CD4-positive, alpha-beta T cell treated with Interleukin-4 for 1 hour (primary cell): ENCODE results near the gene ACD.
A peak's percentile ranks its signal among the peaks of the same experiment; 100 is the strongest.
"Not testable (repeated sequence)": the region's sequence is repeated elsewhere in the genome, so short reads cannot be mapped to it uniquely, and the experiment has no call there.

ENCODE experiments used
- DNase-seq, 2 donors: peaks; one replicate each; pipeline ENCODE4 v3.0.0-alpha.2; 2020 to 2022

The ACD gene

DNA sequence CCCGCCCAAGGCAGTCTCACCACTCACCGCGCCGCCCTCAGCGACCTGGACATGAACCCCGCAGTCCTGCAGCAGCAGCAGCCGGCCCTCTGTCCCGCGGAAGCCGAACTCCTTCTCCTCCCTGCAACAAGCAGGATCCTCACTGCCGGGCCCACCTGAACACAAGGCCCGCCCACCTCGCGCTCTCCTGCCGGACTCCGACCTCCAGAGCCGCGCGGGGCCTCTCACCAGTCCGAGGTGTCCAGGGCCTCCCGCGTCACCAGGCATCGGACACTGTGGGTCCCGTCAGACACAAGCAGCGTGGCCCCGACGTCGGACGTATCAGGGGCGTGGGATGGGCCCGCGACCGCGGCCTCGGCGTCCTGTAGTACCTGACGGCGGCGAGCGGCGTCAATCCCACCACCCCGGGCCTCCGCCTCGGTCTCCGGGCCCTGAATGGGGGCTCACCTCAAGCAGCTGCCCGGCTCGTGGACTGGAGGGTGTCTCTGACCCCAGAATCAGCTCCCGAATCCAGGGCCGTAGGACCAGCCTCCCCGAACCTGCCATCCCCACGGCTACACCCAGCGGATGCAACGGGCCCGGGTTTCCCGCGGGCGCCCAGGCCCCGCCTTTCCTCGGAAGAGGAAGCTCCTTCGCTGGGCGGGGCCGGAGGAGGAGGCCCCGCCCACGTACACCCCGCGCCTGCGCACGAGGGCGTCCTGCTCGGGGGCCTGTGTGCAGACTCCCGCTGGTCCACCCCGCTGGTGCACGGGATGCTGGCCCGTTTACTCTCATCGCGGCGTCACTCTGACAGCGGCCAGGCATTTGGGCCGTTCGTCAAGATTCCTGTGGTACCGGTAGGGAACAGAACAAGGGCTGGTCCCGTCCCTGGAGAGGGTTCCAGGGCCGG lies at the start of gene ACD:
Gene ACD, minus strand, starts transcription at position 586 of the 889 bp plus-strand sequence. Its CDS starts 40 bp downstream, at position 546.
- DNase-seq: peak; percentile 94

- no peak for DNase-seq
Observed at GRCh38 chr16:67709050-67709449, 49.0 kb upstream of the ACD start.

GRCh38 chr16:67708368-67708771 lies 48.3 kb upstream of the ACD start:
- DNase-seq: no peak

GRCh38 chr16:67707790-67708189 lies 47.7 kb upstream of the ACD start:
- DNase-seq: no peak

DNA sequence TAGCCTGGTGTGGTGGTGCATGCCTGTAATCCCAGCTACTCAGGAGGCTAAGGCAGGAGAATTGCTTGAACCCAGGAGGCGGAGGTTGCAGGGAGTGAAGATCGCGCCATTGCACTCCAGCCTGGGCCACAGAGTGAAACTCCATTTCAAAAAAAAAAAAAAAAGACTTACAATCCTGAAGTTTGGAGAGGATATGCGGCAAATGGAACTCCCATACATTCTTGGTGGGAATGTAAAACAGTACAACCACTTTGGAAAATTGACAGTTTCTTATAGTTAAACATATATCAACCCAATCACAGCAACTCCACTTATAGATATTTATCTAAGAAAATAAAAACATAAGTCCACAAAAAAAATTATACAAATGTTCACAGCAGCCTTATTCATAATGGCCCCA lies 47.1 kb upstream of the ACD start:
- no peak for DNase-seq

DNA sequence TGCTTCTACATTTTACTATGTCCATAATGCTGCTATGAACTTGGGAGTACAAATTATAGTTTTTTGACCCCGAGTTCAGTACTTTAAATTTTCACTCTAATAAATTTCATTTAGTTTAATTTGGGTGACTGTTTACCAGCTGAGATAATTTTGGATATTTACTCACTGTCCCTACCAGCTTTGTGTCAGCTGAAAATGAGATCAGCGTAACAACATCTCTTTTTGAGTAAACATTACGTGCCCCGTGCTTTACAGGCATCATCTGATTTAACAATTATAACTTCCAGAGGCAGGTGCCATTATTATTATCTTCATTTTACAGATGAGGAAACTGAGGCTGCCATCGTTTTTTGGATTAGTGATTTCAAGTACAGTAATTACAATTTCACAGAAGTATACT lies 44.0 kb upstream of the ACD start:
- DNase-seq: no peak

- peak in 1 of 2 donors; percentile 8 for DNase-seq
Observed at GRCh38 chr16:67703626-67704025, 43.6 kb upstream of the ACD start.

DNA sequence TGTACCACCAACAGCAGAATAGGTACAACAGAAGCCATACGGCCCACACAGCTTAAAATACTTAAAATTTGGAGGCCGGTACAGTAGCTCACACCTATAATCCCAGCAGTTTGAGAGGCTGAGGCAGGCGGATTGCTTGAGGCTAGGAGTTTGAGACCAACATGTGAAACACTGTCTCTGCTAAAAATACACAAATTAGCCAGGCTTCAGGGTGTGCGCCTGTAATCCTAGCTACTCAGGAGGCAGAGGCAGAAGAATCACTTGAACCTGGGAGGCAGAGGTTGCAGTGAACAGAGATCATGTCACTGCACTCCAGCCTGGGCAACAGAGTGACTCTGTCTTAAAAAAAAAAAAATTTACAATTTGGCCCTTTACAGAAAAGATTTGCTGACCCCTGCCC lies 42.1 kb upstream of the ACD start:
- no peak for DNase-seq

DNA sequence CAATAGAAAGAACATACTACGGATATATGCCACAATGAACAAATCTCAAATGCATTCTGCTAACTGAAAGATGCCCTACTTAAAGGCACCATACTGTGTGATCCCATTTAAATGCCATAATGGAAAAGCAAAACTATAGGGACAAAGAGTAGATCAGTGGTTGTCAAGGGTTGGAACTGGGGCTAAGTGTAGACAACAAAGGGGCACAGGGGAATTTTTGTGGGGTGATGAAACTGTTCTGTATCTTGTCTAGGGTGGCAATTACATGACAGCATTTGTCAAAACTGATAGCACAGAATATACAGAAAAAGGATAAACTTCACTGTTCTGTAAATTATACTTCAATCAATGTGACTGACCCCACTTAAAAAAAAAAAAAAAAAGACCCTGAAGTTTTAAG lies 41.4 kb upstream of the ACD start:
- DNase-seq: no peak

GRCh38 chr16:67699265-67699664 lies 39.2 kb upstream of the ACD start:
- DNase-seq: no peak

- no peak for DNase-seq
Observed at GRCh38 chr16:67697422-67698185, 37.5 kb upstream of the ACD start.

GRCh38 chr16:67694611-67695010 lies 34.6 kb upstream of the ACD start:
- DNase-seq: no peak

GRCh38 chr16:67693517-67694285 lies 33.6 kb upstream of the ACD start:
- not testable (repeated sequence) for DNase-seq

DNA sequence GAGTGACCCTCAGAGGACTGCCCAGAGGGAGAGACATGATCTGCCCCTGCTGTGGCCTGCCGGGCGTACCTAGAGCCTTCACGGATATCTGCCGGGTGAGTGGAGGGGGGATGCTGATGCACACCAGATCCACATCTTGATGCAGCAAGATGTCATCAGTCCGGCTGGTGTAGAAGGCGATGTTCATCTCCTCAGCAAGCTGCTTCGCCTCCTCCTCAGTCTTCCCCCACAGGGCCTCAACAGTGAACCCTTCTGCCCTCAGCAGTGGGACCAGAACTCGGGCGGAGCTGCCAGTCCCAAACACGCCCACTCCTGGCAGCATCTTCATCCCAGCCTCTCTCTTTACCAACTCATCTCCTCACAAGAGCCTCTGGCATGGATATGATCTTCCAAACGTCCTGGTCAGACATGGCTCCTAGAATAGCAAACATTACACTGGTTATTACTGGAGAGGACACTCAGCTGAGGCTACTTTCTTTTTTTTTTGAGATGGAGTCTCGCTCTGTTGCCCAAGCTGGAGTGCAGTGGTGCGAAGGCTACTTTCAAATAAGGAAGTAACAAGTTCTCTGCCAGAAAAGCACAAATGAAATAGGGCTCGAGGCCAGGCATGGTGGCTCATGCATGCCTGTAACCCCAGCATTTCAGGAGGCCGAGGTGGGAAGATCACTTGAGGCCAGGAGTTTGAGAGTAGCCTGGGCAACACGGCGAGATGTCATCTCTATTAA lies 25.5 kb upstream of the ACD start:
- no peak for DNase-seq

- DNase-seq: no peak
Observed at GRCh38 chr16:67683767-67684166, 23.7 kb upstream of the ACD start.

GRCh38 chr16:67679935-67680897 lies 20.2 kb upstream of the ACD start:
- DNase-seq: no peak

- DNase-seq: no peak
Observed at GRCh38 chr16:67678354-67679023, 18.4 kb upstream of the ACD start.

- DNase-seq: no peak
Observed at GRCh38 chr16:67677712-67678111, 17.7 kb upstream of the ACD start.

DNA sequence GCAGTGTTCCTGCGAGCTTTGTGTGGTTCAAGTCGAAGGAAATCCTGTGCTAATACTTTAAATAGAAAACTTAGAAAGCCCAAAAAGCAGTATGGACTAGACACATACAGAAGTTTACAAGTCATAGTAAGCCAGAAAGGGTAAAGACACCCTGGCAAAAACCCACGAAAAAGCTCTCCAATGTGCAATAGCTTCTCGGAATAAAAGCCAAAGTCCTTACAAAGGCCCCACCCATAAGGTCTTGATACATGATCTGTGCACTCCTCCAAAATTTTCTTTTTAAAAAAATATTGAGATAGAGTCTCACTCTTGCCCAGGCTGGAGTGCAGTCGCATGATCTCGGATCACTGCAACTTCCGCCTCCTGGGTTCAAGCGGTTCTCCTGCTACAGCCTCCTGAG lies 16.9 kb upstream of the ACD start:
- DNase-seq: no peak

GRCh38 chr16:67676516-67676915 lies 16.5 kb upstream of the ACD start:
- no peak for DNase-seq

- no peak for DNase-seq
Observed at GRCh38 chr16:67675999-67676398, 15.9 kb upstream of the ACD start.
